Measurements from ENCODE around the gene CCDC102B.
"Not testable (repeated sequence)": the region's sequence is repeated elsewhere in the genome, so short reads cannot be mapped to it uniquely, and the experiment has no call there.

The CCDC102B gene

GRCh38 chr18:68830256-68831045 is 32.6 kb downstream of the CCDC102B start:
- no peak for DNase-seq

DNA sequence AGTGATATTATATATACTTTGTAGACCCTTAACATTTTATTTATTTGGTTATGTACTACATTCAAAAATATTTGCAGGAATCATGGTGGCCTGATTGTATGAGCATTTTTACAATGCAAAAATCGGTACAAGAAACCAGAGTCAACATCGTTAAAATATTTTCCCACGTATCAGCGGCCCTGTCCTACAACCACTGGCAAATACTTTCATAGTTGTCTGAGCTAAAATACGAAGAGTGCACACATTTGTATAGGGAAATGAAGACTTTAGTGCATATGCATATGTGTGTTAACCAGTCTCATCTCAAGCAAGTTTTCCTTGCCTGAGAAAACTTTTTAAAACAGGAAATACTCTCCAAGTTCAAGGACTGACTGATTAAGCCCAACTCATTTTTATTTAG is 35.9 kb downstream of the CCDC102B start:
- no peak for DNase-seq

- no peak for DNase-seq
Measured at GRCh38 chr18:68837665-68838451, 40.0 kb downstream of the CCDC102B start.

DNA sequence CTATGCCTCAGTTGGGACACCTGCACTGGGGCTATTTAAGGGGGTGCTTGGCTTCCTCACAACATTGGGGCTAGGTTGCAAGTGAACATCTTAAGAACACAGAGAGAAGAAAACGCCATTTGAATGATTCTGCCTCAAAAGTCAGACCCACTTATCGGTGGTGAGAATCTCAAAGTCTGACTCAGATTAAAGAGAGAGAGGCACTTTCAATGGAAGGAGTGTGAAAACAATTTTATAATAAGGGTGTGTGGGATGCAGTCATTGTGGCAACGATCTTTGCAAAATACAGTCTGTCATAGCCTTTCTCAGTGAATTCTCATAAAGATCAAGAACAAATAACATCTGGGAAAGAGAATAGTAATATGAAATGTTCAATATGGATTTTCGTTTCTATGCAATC is 41.8 kb downstream of the CCDC102B start:
- no peak for DNase-seq

- DNase-seq = no peak
Measured at GRCh38 chr18:68840554-68841263, 42.8 kb downstream of the CCDC102B start.

DNA sequence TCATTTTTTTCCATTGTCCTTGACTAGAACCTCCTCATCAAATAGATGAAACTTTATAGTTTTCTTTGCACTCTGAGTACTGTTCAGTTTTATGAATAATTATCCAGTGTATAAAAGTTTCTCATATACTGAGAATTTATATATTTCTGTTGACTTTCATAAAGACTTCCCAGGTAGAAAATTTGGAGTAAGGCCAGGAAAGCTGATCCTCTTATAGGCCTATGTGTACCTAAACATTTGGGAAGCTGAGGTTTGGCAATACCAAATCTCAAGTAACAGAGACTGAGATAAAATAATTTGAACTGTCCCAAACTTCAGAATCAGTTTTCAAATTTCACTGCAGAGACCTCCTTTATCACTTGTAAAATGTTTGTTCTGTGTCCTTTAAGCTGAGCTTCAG is 43.4 kb downstream of the CCDC102B start:
- no peak for DNase-seq

DNA sequence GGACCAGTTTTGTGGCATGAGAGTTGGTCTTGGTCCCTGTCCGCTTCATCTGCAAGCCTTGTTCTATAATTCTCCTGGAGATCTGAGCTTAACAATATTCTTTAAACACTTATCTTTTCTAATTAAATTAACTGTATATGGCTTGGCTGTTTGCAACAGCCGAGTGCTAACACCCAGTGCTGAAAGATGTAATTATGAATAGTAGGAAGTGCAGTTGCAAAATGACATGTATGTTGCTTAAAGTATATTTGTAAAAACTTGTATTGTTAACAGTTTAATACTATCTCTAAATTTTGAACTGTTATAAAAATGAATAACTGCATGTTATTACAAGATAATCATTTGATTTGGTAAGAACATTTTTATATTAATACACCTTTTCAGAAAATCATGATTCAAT is 45.1 kb downstream of the CCDC102B start:
- DNase-seq = no peak

DNA sequence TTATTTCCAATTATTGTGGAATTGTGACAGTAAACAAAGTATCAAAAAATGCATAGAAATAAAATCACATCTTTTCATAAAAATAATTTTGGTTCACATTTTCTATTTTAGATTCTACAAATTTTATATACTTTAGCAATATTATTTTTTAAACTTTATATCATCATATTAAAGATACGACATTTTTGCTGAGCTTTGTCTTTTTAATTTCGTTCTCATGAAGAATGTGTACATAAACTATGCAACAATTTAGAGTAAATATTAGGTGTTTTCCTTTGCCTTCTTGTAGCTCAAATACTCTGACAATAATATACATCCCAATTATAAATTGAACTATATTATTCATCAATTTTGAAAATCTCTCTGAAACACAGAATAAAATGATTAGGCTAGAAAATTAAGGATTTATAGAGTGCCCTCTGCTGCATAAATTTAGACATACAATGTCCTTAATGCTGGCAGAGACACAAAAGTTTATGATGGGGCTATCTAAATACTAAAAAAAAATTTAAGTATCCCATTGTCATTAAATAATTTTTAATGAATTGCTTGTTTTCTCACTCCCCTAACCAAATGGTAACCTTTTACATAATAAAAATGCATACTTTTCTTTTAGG is 45.7 kb downstream of the CCDC102B start:
- DNase-seq = no peak

- DNase-seq = no peak
Measured at GRCh38 chr18:68847219-68847837, 49.4 kb downstream of the CCDC102B start.

- DNase-seq = no peak
Measured at GRCh38 chr18:68848242-68848641, 50.4 kb downstream of the CCDC102B start.

DNA sequence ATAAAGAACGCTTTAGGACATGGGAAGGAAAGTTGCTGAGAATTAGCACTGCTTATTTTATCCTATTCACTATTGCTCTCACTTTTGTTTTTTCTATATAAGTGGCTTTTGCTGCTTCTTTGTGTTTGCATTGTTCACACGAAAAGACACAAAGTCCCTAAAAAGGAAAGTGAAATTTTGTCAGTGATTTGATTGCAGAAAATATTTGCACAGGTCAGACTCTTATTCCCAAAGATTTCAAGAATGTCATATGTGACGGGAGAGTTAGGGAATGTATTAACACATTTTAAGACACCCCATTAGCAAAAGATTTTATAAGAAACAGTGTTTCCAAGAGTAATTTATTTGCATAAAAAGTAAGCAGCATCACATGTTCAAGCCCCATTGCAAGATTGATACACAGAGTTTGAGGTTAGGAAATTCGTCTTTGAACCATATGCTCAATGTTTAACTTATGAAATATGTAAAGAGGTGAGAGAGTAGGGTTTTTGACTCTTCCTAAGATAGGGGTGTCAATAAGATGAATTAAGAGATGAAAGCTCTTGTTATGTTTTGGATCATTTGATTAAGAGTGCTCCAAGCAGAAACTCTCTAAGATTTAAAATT is 57.0 kb downstream of the CCDC102B start:
- DNase-seq = no peak

- DNase-seq = no peak
Measured at GRCh38 chr18:68855491-68855890, 57.6 kb downstream of the CCDC102B start.

DNA sequence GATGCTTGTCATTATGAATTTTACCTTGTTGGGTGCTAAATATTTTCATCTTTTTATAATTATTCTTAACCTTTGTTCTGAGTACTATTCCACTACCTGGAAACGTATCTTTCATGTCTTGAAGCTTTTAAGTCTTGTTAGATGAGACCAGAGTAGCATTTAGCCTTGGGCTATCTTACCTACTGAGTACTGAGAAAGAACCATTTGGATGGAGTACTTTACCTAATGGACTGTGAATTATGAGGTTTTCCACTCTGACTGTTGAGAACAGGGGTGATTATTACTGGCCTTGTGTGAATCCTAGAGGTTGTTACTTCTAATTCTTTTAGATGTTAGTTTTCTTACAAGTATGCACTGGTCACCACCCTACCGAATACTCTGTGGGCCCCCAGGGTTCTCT is 63.5 kb downstream of the CCDC102B start:
- DNase-seq = no peak

GRCh38 chr18:68865021-68865420 is 67.1 kb downstream of the CCDC102B start:
- no peak for DNase-seq

DNA sequence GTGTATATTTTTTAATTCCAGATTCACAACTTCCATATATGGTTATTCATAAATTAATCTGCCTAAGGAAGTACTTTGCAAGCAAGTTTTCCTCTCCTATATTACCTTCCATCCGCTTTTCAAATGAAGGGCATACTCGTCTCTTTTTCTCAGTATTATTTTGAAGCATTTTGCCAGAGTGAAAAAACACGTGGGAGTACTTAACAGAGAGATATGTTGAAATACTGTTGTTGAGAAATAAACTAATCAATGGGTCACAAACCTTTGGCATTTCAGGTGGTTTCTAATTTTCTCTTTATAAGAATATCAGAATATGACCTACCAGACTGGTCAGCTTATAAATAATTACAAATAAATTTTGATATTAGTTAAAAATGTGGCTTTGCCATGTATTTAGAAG is 67.6 kb downstream of the CCDC102B start:
- DNase-seq = no peak

GRCh38 chr18:68873003-68873402 is 75.1 kb downstream of the CCDC102B start:
- DNase-seq = no peak

- no peak for DNase-seq
Measured at GRCh38 chr18:68874361-68874760, 76.5 kb downstream of the CCDC102B start.

DNA sequence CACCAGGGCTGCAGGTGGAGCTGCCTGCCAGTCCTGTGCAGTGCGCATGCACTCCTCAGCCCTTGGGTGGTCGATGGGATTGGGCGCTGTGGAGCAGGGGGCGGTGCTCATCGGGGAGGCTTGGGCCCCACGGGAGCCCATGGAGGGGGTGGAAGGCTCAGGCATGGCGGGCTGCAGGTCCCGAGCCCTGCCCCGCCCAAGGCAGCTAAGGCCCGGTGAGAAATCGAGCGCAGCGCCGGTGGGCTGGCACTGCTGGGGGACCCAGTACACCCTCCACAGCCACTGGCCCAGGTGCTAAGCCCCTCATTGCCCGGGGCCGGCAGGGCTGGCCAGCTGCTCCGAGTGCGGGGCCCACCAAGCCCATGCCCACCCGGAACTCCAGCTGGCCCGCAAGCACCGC is 82.1 kb downstream of the CCDC102B start:
- DNase-seq = not testable (repeated sequence)

DNA sequence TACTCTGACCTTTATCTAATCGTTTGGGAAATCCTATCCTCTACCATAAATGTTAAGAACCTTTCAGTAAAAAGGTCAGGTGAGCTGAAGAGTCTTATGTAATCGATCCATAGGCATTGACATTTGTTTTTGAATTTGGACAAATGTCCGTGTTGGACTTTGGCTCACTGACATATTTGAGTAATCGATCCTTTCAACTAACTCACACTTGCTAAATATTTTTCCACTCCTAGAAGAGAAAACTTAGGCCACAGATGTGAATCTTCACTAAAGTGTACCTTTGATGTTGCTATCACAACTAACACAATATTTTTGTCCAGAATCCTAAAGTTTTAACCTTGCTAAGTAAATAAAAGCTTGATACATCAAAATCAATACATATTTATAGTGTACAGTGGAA is 89.5 kb downstream of the CCDC102B start:
- no peak for DNase-seq

- DNase-seq = no peak
Measured at GRCh38 chr18:68893354-68893753, 95.5 kb downstream of the CCDC102B start.

DNA sequence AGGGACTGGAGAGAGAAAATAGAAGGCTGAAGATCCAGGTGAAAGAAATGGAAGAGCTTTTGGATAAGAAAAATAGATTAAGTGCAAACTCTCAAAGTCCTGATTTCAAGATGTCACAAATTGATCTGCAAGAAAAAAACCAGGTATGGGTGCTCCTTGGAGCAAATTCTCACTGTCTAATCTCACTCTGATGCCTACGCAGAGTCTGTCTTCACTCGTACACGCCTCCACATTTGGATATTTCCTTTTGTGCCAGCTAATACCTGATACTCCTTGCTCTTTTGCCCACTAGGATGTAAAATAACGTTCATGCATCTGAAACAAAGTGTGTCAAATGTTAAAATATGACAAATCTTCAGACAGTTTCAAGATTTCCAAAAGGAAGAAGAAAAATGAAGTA is 99.4 kb downstream of the CCDC102B start:
- no peak for DNase-seq

DNA sequence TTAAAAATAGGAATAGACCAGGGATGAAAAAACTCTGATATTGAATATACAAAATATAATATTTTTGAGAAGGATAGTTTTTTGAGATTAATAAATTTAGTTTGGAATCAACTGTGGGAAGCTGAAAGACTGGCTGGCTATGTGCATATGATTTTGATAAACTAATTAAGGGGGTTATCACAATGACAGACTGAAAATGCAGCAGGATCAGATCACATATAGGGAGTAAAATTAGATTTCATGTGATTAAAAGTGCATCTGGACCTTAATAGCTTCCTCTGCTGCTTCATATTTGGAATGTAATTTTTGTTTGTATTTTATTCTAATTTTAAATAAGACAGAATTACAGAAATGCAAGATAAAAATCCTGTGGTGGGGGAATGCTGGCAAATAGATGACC is 111.7 kb downstream of the CCDC102B start:
- no peak for DNase-seq

All from stimulated activated CD4-positive, alpha-beta T cell treated with anti-CD3 and anti-CD28 coated beads, Interleukin-2, amount 100 ng/mL, for 24 hours (primary cell).